OCI-LY7 (cell line): ENCODE data around the gene CCDC186. TPM values are rescaled to one million over a fixed set of nuclear protein-coding genes. Genes with fewer than 3 reads are reported as not detected.

ENCODE experiments used
- BruUV-seq: library from RNA; stranded (reverse); fragments of 400-500 nt; replicated peaks from 2 replicates; lab custom pipeline; 2021; lab: Mats Ljungman, UMichigan
- CTCF ChIA-PET: fragments of 300-600 bp; sonication (Branson Sonifier 250); formaldehyde crosslinking; loops from one replicate; lab custom pipeline; 2022; ENCODE audit warnings: antibody characterized with exemption; ENCODE audit not compliant: unreplicated experiment; lab: Charles Lee
- POLR2A ChIA-PET: fragments of 300-600 bp; sonication (Branson Sonifier 250); formaldehyde crosslinking; loops from one replicate; lab custom pipeline; 2022; ENCODE audit warnings: antibody characterized with exemption; lab: Charles Lee
- DNase-seq: peaks from one replicate; pipeline ENCODE4 v3.0.0-alpha.2; 2015; ENCODE audit warnings: low spot score
- H2AFZ ChIP-seq: fragments of 200-600 bp; sonication (generic), shearing (Covaris generic); 2 replicates; pipeline ENCODE4 v1.6.1; 2014; ENCODE audit warnings: mild to moderate bottlenecking, antibody characterized with exemption, low read length, moderate library complexity
- H3K27ac ChIP-seq: fragments of 200-600 bp; sonication (generic); 2 replicates; pipeline ENCODE4 v1.5.1; 2014; ENCODE audit warnings: mixed run types, low read depth, mild to moderate bottlenecking, moderate library complexity, low read length, inconsistent platforms; ENCODE audit not compliant: poor library complexity, severe bottlenecking
- H3K36me3 ChIP-seq: fragments of 200-600 bp; sonication (generic); 2 replicates; pipeline ENCODE4 v1.6.1; 2014; ENCODE audit warnings: mild to moderate bottlenecking, antibody characterized with exemption, low read length, moderate library complexity, mixed read lengths; ENCODE audit not compliant: insufficient read depth
- H3K4me1 ChIP-seq: fragments of 200-600 bp; sonication (generic); 2 replicates; pipeline ENCODE4 v1.5.1; 2014; ENCODE audit warnings: mild to moderate bottlenecking, low read length; ENCODE audit not compliant: insufficient read depth, poor library complexity, severe bottlenecking
- H3K4me2 ChIP-seq: fragments of 200-600 bp; sonication (generic); 2 replicates; pipeline ENCODE4 v1.6.1; 2014; ENCODE audit warnings: mild to moderate bottlenecking, low read length
- H3K4me3 ChIP-seq: fragments of 200-600 bp; sonication (generic); 2 replicates; pipeline ENCODE4 v1.5.1; 2014; ENCODE audit warnings: mild to moderate bottlenecking, low read depth, low read length; ENCODE audit not compliant: poor library complexity, severe bottlenecking
- H3K79me2 ChIP-seq: fragments of 200-600 bp; sonication (generic); 2 replicates; pipeline ENCODE4 v1.6.1; 2016; ENCODE audit warnings: low read depth, mild to moderate bottlenecking, low read length, moderate library complexity, mixed read lengths; ENCODE audit not compliant: insufficient read depth
- H3K9me2 ChIP-seq: fragments of 200-600 bp; sonication (generic); 2 replicates; pipeline ENCODE4 v1.6.1; 2016; ENCODE audit warnings: mild to moderate bottlenecking, low read length, mixed read lengths; ENCODE audit not compliant: insufficient read depth
- H3K9me3 ChIP-seq: fragments of 200-600 bp; sonication (generic); 2 replicates; pipeline ENCODE4 v1.6.1; 2014; ENCODE audit warnings: mild to moderate bottlenecking, mixed run types, low read length, mixed read lengths
- H4K20me1 ChIP-seq: fragments of 200-600 bp; sonication (generic); 2 replicates; pipeline ENCODE4 v1.6.1; 2014; ENCODE audit warnings: mild to moderate bottlenecking, antibody characterized with exemption, low read length, moderate library complexity, mixed read lengths; ENCODE audit not compliant: insufficient read depth
- EZH2phosphoT487 ChIP-seq: fragments of 200-600 bp; sonication (generic); IDR thresholded peaks from 2 replicates; pipeline ENCODE4 v1.6.1; 2018; ENCODE audit warnings: low read depth, borderline replicate concordance, mild to moderate bottlenecking, mixed run types, antibody characterized with exemption, low read length, moderate library complexity, mixed read lengths
- intact Hi-C: fragments of 100-400 bp; cut with micrococcal nuclease; formaldehyde crosslinking; loops from one replicate; pipeline ENCODE4 v1.10.0; 2022; ENCODE audit not compliant: unreplicated experiment
- total RNA-seq, 2 experiments: library from RNA; depleted of rRNA in 1 of 2; stranded (reverse); fragments of >200 nt in 1 of 2; shearing (Covaris generic) in 1 of 2; gene quantifications; 2 replicates each; pipeline ENCODE4 v1.2.3, GENCODE V29; 2014 to 2022
- TF ChIP-seq, protein P1 (sequence below): fragments of 200-600 bp; sonication (generic); conservative IDR thresholded peaks from 2 replicates; pipeline ENCODE4 v1.5.1; 2014; ENCODE audit warnings: mild to moderate bottlenecking, antibody characterized with exemption, low read length, moderate library complexity, mixed read lengths

CCDC186 gene
- total RNA-seq, 2 experiments from 2014 or later = 5.3 to 13.1 TPM

DNA sequence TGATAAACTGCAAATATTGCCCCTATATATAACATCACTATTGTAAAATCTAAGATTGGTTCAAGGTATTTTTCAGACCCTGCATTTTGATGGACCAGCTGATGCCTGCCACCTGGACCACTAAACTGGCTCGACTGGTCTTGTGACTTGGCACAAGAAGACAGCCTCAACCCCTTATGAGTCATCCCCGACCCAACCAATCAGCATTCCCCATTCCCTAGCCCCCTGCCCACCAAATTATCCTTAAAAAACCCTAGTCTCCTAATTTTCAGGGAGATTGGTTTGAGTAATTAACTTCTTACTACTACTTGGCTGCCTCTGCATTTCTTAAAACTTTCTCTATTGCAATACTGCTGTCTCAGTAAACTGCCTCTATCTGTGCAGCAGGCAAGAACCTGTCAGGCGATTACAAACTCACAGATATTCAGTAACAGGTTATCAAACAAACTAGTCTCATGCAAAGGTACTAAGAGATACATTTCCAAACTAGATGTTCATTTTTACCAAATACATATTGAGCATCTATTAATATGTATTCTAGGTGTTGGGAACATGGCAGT is 5.5 kb downstream of the CCDC186 start:
- H3K4me3 ChIP-seq = no peak overlapping the region
- H3K4me1 ChIP-seq = peaks cover 11% of the 10 kb centered on the region
- H3K4me2 ChIP-seq = no peak overlapping the region
- POLR2A ChIA-PET = interaction anchor here (0.7 kb wide), 1 partner anchor 662 kb away, joined by 6 read pairs; no protein-coding TSS in a partner anchor
- BruUV-seq = no TSS peak
- no peaks in the 10 kb centered on the region for H3K9me2 ChIP-seq
- no peak overlapping the region for H2AFZ ChIP-seq
- TF ChIP-seq, protein P1, sequence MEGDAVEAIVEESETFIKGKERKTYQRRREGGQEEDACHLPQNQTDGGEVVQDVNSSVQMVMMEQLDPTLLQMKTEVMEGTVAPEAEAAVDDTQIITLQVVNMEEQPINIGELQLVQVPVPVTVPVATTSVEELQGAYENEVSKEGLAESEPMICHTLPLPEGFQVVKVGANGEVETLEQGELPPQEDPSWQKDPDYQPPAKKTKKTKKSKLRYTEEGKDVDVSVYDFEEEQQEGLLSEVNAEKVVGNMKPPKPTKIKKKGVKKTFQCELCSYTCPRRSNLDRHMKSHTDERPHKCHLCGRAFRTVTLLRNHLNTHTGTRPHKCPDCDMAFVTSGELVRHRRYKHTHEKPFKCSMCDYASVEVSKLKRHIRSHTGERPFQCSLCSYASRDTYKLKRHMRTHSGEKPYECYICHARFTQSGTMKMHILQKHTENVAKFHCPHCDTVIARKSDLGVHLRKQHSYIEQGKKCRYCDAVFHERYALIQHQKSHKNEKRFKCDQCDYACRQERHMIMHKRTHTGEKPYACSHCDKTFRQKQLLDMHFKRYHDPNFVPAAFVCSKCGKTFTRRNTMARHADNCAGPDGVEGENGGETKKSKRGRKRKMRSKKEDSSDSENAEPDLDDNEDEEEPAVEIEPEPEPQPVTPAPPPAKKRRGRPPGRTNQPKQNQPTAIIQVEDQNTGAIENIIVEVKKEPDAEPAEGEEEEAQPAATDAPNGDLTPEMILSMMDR = no peak
- no peak for TF ChIP-seq EZH2phosphoT487
- H3K9me3 ChIP-seq = peaks cover 4% of the 10 kb centered on the region; the same call in 1 of the 2 replicates
- H3K79me2 ChIP-seq = peaks cover 21% of the 10 kb centered on the region; the same call in 1 of the 2 replicates
- DNase-seq = peak; percentile 14
- peaks cover 28% of the 10 kb centered on the region for H3K36me3 ChIP-seq
- CTCF ChIA-PET = no interaction called here
- no peaks in the 10 kb centered on the region for H4K20me1 ChIP-seq
- intact Hi-C loops = no loop called here
- no peak overlapping the region for H3K27ac ChIP-seq

DNA sequence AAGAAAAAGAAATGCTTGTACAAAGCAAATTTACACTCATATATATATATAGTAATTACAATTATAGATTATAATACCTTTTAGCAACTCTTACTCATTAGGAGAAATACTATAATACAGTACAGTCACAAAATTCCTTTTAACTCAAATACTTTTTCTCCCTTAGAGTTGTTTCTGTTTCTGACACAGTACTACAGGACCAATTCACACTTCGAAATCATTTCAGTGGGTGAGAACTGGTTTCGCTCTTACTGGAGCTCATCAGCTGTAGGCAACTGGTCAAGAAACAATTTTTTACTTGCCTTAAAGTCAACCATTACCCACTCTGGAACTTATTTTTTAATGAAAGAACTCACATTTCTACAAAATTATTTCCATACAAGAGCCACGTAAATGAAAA is 6.0 kb downstream of the CCDC186 start:
- Histone ChIP-seq H3K4me1 (peaks cover 10% of the 10 kb centered on the region), H3K4me2 (no peak overlapping the region), H3K9me3 (peaks cover 4% of the 10 kb centered on the region; the same call in 1 of the 2 replicates), H2AFZ (no peak overlapping the region), H3K9me2 (no peaks in the 10 kb centered on the region), H3K4me3 (no peak overlapping the region), H3K27ac (no peak overlapping the region), H3K79me2 (peaks cover 21% of the 10 kb centered on the region; the same call in 1 of the 2 replicates), H3K36me3 (peaks cover 28% of the 10 kb centered on the region), H4K20me1 (no peaks in the 10 kb centered on the region)
- TF ChIP-seq, protein P1 = no peak
- no peak for TF ChIP-seq EZH2phosphoT487
- ChIA-PET POLR2A (interaction anchor here (0.7 to 1.5 kb wide), 2 partner anchors 8 to 11 kb away, joined by 4 to 6 read pairs; no protein-coding TSS in a partner anchor), CTCF (no interaction called here)
- intact Hi-C loops = no loop called here
- BruUV-seq = no TSS peak
- DNase-seq = no peak

GRCh38 chr10:114166494-114166893 is 7.5 kb downstream of the CCDC186 start:
- Histone ChIP-seq H3K4me2 (no peak overlapping the region), H4K20me1 (no peaks in the 10 kb centered on the region), H3K4me3 (no peak overlapping the region), H3K27ac (no peak overlapping the region), H2AFZ (no peak overlapping the region), H3K36me3 (peaks cover 36% of the 10 kb centered on the region), H3K4me1 (no peaks in the 10 kb centered on the region), H3K79me2 (peaks cover 7% of the 10 kb centered on the region; the same call in 1 of the 2 replicates), H3K9me2 (no peaks in the 10 kb centered on the region), H3K9me3 (peaks cover 4% of the 10 kb centered on the region; the same call in 1 of the 2 replicates)
- no TSS peak for BruUV-seq
- CTCF ChIA-PET = no interaction called here
- intact Hi-C loops = no loop called here
- DNase-seq = no peak
- TF ChIP-seq, protein P1 = no peak
- no peak for TF ChIP-seq EZH2phosphoT487
- POLR2A ChIA-PET = interaction anchor here (0.6 to 1.5 kb wide), 5 partner anchors 9 to 359 kb away, joined by 3 to 6 read pairs (median 4); no protein-coding TSS in a partner anchor
